Measurements from ENCODE around the gene KLF16.

Gene KLF16

GRCh38 chr19:1811942-1812425 lies 51.4 kb downstream of the KLF16 start, which contains the start of gene ATP8B3:
Gene ATP8B3, minus strand, starts transcription at chr19:1812276. Its CDS starts 540 bp downstream, at chr19:1811736.
- Mint-ChIP-seq H3K4me3 (peak within 1 kb of the TSS; percentile 86 to 94 (median 92)), H3K27me3 (ENCODE audit: low read depth) (peaks cover 16% of the 10 kb centered on the region), H3K36me3 (ENCODE audit: low read depth) (peaks cover 5% of the 10 kb centered on the region), H3K4me1 (peaks cover 9% of the 10 kb centered on the region), H3K9me3 (no peaks in the 10 kb centered on the region), H3K27ac (peak within 1 kb of the TSS; percentile 35 to 82 (median 74))
- TF ChIP-seq, protein P1, sequence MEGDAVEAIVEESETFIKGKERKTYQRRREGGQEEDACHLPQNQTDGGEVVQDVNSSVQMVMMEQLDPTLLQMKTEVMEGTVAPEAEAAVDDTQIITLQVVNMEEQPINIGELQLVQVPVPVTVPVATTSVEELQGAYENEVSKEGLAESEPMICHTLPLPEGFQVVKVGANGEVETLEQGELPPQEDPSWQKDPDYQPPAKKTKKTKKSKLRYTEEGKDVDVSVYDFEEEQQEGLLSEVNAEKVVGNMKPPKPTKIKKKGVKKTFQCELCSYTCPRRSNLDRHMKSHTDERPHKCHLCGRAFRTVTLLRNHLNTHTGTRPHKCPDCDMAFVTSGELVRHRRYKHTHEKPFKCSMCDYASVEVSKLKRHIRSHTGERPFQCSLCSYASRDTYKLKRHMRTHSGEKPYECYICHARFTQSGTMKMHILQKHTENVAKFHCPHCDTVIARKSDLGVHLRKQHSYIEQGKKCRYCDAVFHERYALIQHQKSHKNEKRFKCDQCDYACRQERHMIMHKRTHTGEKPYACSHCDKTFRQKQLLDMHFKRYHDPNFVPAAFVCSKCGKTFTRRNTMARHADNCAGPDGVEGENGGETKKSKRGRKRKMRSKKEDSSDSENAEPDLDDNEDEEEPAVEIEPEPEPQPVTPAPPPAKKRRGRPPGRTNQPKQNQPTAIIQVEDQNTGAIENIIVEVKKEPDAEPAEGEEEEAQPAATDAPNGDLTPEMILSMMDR (IDR thresholded peaks at IDR 0.05; ENCODE audit: unreplicated experiment in 3 of 3): no peak

DNA sequence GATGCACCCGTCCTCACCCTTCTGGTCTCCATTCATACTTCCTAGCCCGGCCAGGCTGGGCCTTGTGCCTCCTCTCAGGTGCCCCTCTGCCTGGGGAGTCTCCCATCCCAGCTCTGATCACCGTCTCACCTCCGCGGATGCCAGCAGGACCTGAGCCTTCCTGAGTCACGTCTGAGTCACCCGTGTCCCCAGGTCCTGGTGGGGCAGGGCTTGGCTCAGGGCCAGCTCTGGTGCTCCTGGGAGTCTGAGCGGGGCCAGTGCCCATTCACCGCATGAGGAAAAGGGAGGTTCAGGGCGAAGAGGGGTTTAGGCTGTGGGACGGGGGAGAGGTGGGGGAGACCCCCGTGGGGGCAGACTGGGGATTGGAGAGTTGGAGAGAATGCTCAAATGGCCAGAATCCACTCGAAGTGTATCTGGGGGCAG lies 51.9 kb downstream of the KLF16 start:
- Mint-ChIP-seq H3K9me3 (no peaks in the 10 kb centered on the region), H3K4me1 (peaks cover 9% of the 10 kb centered on the region), H3K27ac (no peak overlapping the region), H3K4me3 (peak overlapping the region in 2 of 3 experiments; percentile 30 to 66), H3K36me3 (ENCODE audit: low read depth) (peaks cover 5% of the 10 kb centered on the region), H3K27me3 (ENCODE audit: low read depth) (peaks cover 21% of the 10 kb centered on the region)
- TF ChIP-seq, protein P1 (IDR thresholded peaks at IDR 0.05; ENCODE audit: unreplicated experiment in 3 of 3): no peak

GRCh38 chr19:1810439-1811160 lies 52.8 kb downstream of the KLF16 start:
- Mint-ChIP-seq H3K27ac (no peak overlapping the region), H3K36me3 (ENCODE audit: low read depth) (peaks cover 5% of the 10 kb centered on the region)

GRCh38 chr19:1809678-1810077 lies 53.7 kb downstream of the KLF16 start:
- H3K4me1 Mint-ChIP-seq: peaks cover 9% of the 10 kb centered on the region
- H3K4me3 Mint-ChIP-seq: no peak overlapping the region
- TF ChIP-seq, protein P1 (IDR thresholded peaks at IDR 0.05; ENCODE audit: unreplicated experiment in 3 of 3): no peak
- H3K9me3 Mint-ChIP-seq: no peaks in the 10 kb centered on the region
- peaks cover 5% of the 10 kb centered on the region for H3K36me3 Mint-ChIP-seq (ENCODE audit: low read depth)
- H3K27me3 Mint-ChIP-seq (ENCODE audit: low read depth): peaks cover 23% of the 10 kb centered on the region
- H3K27ac Mint-ChIP-seq: no peak overlapping the region

More at GRCh38 chr19:1810439-1811160, 52.8 kb downstream of the KLF16 start:
- no peaks in the 10 kb centered on the region for H3K9me3 Mint-ChIP-seq
- TF ChIP-seq, protein P1 (IDR thresholded peaks at IDR 0.05; ENCODE audit: unreplicated experiment in 3 of 3): no peak
- H3K27me3 Mint-ChIP-seq (ENCODE audit: low read depth): peaks cover 23% of the 10 kb centered on the region
- peak overlapping the region in 2 of 3 experiments; percentile 27 to 48 for H3K4me3 Mint-ChIP-seq
- H3K4me1 Mint-ChIP-seq: peaks cover 9% of the 10 kb centered on the region

- Mint-ChIP-seq H3K27ac (no peak overlapping the region), H3K4me3 (no peak overlapping the region), H3K9me3 (no peaks in the 10 kb centered on the region), H3K4me1 (peaks cover 9% of the 10 kb centered on the region), H3K36me3 (ENCODE audit: low read depth) (peaks cover 5% of the 10 kb centered on the region), H3K27me3 (ENCODE audit: low read depth) (peaks cover 23% of the 10 kb centered on the region)
- TF ChIP-seq, protein P1 (IDR thresholded peaks at IDR 0.05; ENCODE audit: unreplicated experiment in 3 of 3): no peak
Observed at GRCh38 chr19:1808395-1808731, 55.0 kb downstream of the KLF16 start.
